HG03460 (cell line): ENCODE measurements around the gene MND1.
"Not testable (repeated sequence)": the region's sequence is repeated elsewhere in the genome, so short reads cannot be mapped to it uniquely, and the experiment has no call there.

Experiments used
- ATAC-seq: cut with Tn5 transposase; IDR thresholded peaks from one replicate; pipeline ENCODE4 v1.9.1; 2021; ENCODE audit not compliant: unreplicated experiment

The MND1 gene

GRCh38 chr4:153401501-153401900 lies 57.0 kb downstream of the MND1 start:
- no peak for ATAC-seq

- no peak for ATAC-seq
These were observed 57.9 kb downstream of the MND1 start for GRCh38 chr4:153402366-153402765.

- ATAC-seq, result no peak
These were observed 59.2 kb downstream of the MND1 start for GRCh38 chr4:153403726-153404125.

- no peak for ATAC-seq
These were observed 63.4 kb downstream of the MND1 start for GRCh38 chr4:153407906-153408305.

GRCh38 chr4:153408932-153409331 lies 64.4 kb downstream of the MND1 start:
- ATAC-seq, result no peak

GRCh38 chr4:153409412-153409811 lies 64.9 kb downstream of the MND1 start:
- no peak for ATAC-seq

GRCh38 chr4:153409924-153410501 lies 65.5 kb downstream of the MND1 start:
- no peak for ATAC-seq

GRCh38 chr4:153413842-153414241 lies 69.4 kb downstream of the MND1 start:
- ATAC-seq, result no peak

- not testable (repeated sequence) for ATAC-seq
These were observed 72.0 kb downstream of the MND1 start for GRCh38 chr4:153416456-153416855.

- ATAC-seq, result no peak
These were observed 73.6 kb downstream of the MND1 start for GRCh38 chr4:153418121-153418520.

GRCh38 chr4:153418558-153418957 lies 74.1 kb downstream of the MND1 start:
- ATAC-seq, result no peak

GRCh38 chr4:153419029-153419428 lies 74.5 kb downstream of the MND1 start:
- ATAC-seq, result no peak

- no peak for ATAC-seq
These were observed 75.3 kb downstream of the MND1 start for GRCh38 chr4:153419673-153420278.

- ATAC-seq, result no peak
These were observed 75.9 kb downstream of the MND1 start for GRCh38 chr4:153420361-153420760.

- peak; percentile 65 for ATAC-seq
These were observed 77.5 kb downstream of the MND1 start for GRCh38 chr4:153421941-153422340.

GRCh38 chr4:153426207-153426885 lies 81.9 kb downstream of the MND1 start:
- ATAC-seq, result no peak

- no peak for ATAC-seq
These were observed 83.0 kb downstream of the MND1 start for GRCh38 chr4:153427363-153428071.

GRCh38 chr4:153428941-153429475 lies 84.5 kb downstream of the MND1 start:
- ATAC-seq, result no peak

- peak; percentile 91 for ATAC-seq
These were observed 88.7 kb downstream of the MND1 start for GRCh38 chr4:153432965-153433753.

- no peak for ATAC-seq
These were observed 89.2 kb downstream of the MND1 start for GRCh38 chr4:153433754-153434105.

- no peak for ATAC-seq
These were observed 89.7 kb downstream of the MND1 start for GRCh38 chr4:153434190-153434589.
